HEK293 (cell line): ENCODE results near the gene NUDT6.

Experiments used
- CTCF ChIA-PET: fragments of 350-600 bp; formaldehyde crosslinking; extraction: SDS; loops from one replicate; lab custom pipeline; 2021; ENCODE audit warnings: antibody characterized with exemption; lab: Yijun Ruan, JAX
- POLR2A ChIA-PET: fragments of 300-600 bp; formaldehyde crosslinking; extraction: SDS; loops from one replicate; lab custom pipeline; 2020; ENCODE audit warnings: antibody characterized with exemption, inconsistent platforms; lab: Yijun Ruan, JAX
- H3K27ac ChIP-seq: fragments of 200-500 bp; sonication (Bioruptor generic); 2 replicates; pipeline ENCODE4 v1.5.1; 2014; ENCODE audit warnings: low read depth, low read length, control low read depth, inconsistent platforms; ENCODE audit errors: extremely low read depth
- H3K36me3 ChIP-seq, 2 experiments: fragments of 200-500 bp in 1 of 2; sonication (Bioruptor generic) in 1 of 2; 1 replicate in 1 of 2; 2 replicates in 1 of 2; pipeline ENCODE4 v1.5.1; 2014 to 2017; ENCODE audit warnings: inconsistent platforms in 2 of 2, low read length in 2 of 2; ENCODE audit not compliant: control insufficient read depth in 2 of 2, insufficient read depth in 1 of 2
- H3K4me1 ChIP-seq: fragments of 200-500 bp; sonication (Bioruptor generic); 2 replicates; pipeline ENCODE4 v1.5.1; 2014; ENCODE audit warnings: mild to moderate bottlenecking, low read length, inconsistent platforms; ENCODE audit not compliant: control insufficient read depth, insufficient read depth
- H3K4me3 ChIP-seq: 2 replicates; pipeline ENCODE4 v1.5.1; 2011; ENCODE audit warnings: low read depth, mild to moderate bottlenecking, control low read depth, low read length, moderate library complexity
- H3K9me3 ChIP-seq: fragments of 200-500 bp; sonication (Bioruptor generic); 2 replicates; pipeline ENCODE4 v1.5.1; 2014; ENCODE audit warnings: low read depth, low read length, inconsistent platforms; ENCODE audit not compliant: control insufficient read depth, insufficient read depth
- INSM2 ChIP-seq: fragments of 450-650 bp; formaldehyde crosslinking; IDR thresholded peaks from 2 replicates; pipeline ENCODE4 v1.5.1; 2016; ENCODE audit warnings: missing biosample characterization, missing genetic modification characterization
- KLF7 ChIP-seq: fragments of 450-650 bp; formaldehyde crosslinking; IDR thresholded peaks from 2 replicates; pipeline ENCODE4 v1.5.1; 2016; ENCODE audit warnings: missing biosample characterization, missing genetic modification characterization, borderline replicate concordance
- MEIS1 ChIP-seq: sonication (generic); formaldehyde crosslinking; IDR thresholded peaks from 2 replicates; pipeline ENCODE4 v1.8.1; 2022; ENCODE audit warnings: missing genetic modification reagents, mild to moderate bottlenecking, borderline replicate concordance
- PATZ1 ChIP-seq: fragments of 450-650 bp; formaldehyde crosslinking; IDR thresholded peaks from 2 replicates; pipeline ENCODE4 v1.5.1; 2016; ENCODE audit warnings: missing biosample characterization, missing genetic modification characterization
- SALL2 ChIP-seq: fragments of 450-650 bp; formaldehyde crosslinking; IDR thresholded peaks from 2 replicates; pipeline ENCODE4 v1.5.0; 2017; ENCODE audit warnings: missing biosample characterization, mild to moderate bottlenecking, missing genetic modification characterization, borderline replicate concordance
- ZFHX2 ChIP-seq: fragments of 450-650 bp; formaldehyde crosslinking; conservative IDR thresholded peaks from 2 replicates; pipeline ENCODE4 v1.5.1; 2016; ENCODE audit warnings: missing biosample characterization, missing genetic modification characterization
- ZNF2 ChIP-seq: fragments of 450-650 bp; formaldehyde crosslinking; IDR thresholded peaks from 2 replicates; pipeline ENCODE4 v1.5.1; 2016; ENCODE audit warnings: missing biosample characterization, missing genetic modification characterization
- ZNF423 ChIP-seq: fragments of 450-650 bp; formaldehyde crosslinking; IDR thresholded peaks from 2 replicates; pipeline ENCODE4 v1.5.1; 2016; ENCODE audit warnings: missing biosample characterization, missing genetic modification characterization
- ZNF518A ChIP-seq: fragments of 450-650 bp; formaldehyde crosslinking; conservative IDR thresholded peaks from 2 replicates; pipeline ENCODE4 v1.5.1; 2016; ENCODE audit warnings: low read depth, missing biosample characterization, missing genetic modification characterization
- ZNF664 ChIP-seq: fragments of 450-650 bp; formaldehyde crosslinking; IDR thresholded peaks from 2 replicates; pipeline ENCODE4 v1.5.1; 2016; ENCODE audit warnings: missing biosample characterization, missing genetic modification characterization
- ZNF677 ChIP-seq: fragments of 450-650 bp; IDR thresholded peaks from 2 replicates; pipeline ENCODE4 v1.5.0; 2018; ENCODE audit warnings: missing biosample characterization, mild to moderate bottlenecking, missing genetic modification characterization, moderate library complexity
- ZNF704 ChIP-seq: fragments of 450-650 bp; formaldehyde crosslinking; IDR thresholded peaks from 2 replicates; pipeline ENCODE4 v1.5.1; 2016; ENCODE audit warnings: missing biosample characterization, missing genetic modification characterization
- TF ChIP-seq, protein P1 (sequence below): fragments of 450-650 bp; formaldehyde crosslinking; IDR thresholded peaks from 2 replicates; pipeline ENCODE4 v1.5.1; 2017; ENCODE audit warnings: missing biosample characterization, missing genetic modification characterization
- TF ChIP-seq, protein P2 (sequence below): fragments of 450-650 bp; formaldehyde crosslinking; IDR thresholded peaks from 2 replicates; pipeline ENCODE4 v1.5.1; 2017; ENCODE audit warnings: missing biosample characterization, missing genetic modification characterization
- TF ChIP-seq, protein P3 (sequence below): fragments of 450-650 bp; formaldehyde crosslinking; IDR thresholded peaks from 2 replicates; pipeline ENCODE4 v1.5.1; 2017; ENCODE audit warnings: missing biosample characterization, missing genetic modification characterization

The NUDT6 gene

GRCh38 chr4:122959441-122959840 is 37.0 kb upstream of the NUDT6 start:
- Histone ChIP-seq H3K4me3 (no peak overlapping the region), H3K4me1 (no peaks in the 10 kb centered on the region), H3K36me3 (peaks cover 0 to 7% of the 10 kb centered on the region in 2 experiments; a peak in 1 of 3 replicates), H3K9me3 (no peaks in the 10 kb centered on the region), H3K27ac (no peak overlapping the region)
- ChIA-PET POLR2A (no interaction called here), CTCF (no interaction called here)
- TF ChIP-seq, protein P1, sequence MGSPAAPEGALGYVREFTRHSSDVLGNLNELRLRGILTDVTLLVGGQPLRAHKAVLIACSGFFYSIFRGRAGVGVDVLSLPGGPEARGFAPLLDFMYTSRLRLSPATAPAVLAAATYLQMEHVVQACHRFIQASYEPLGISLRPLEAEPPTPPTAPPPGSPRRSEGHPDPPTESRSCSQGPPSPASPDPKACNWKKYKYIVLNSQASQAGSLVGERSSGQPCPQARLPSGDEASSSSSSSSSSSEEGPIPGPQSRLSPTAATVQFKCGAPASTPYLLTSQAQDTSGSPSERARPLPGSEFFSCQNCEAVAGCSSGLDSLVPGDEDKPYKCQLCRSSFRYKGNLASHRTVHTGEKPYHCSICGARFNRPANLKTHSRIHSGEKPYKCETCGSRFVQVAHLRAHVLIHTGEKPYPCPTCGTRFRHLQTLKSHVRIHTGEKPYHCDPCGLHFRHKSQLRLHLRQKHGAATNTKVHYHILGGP (tag by site-specific recombination), result no peak
- TF ChIP-seq, protein P2, sequence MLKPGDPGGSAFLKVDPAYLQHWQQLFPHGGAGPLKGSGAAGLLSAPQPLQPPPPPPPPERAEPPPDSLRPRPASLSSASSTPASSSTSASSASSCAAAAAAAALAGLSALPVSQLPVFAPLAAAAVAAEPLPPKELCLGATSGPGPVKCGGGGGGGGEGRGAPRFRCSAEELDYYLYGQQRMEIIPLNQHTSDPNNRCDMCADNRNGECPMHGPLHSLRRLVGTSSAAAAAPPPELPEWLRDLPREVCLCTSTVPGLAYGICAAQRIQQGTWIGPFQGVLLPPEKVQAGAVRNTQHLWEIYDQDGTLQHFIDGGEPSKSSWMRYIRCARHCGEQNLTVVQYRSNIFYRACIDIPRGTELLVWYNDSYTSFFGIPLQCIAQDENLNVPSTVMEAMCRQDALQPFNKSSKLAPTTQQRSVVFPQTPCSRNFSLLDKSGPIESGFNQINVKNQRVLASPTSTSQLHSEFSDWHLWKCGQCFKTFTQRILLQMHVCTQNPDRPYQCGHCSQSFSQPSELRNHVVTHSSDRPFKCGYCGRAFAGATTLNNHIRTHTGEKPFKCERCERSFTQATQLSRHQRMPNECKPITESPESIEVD (tag by site-specific recombination), result no peak
- TF ChIP-seq, protein P3, sequence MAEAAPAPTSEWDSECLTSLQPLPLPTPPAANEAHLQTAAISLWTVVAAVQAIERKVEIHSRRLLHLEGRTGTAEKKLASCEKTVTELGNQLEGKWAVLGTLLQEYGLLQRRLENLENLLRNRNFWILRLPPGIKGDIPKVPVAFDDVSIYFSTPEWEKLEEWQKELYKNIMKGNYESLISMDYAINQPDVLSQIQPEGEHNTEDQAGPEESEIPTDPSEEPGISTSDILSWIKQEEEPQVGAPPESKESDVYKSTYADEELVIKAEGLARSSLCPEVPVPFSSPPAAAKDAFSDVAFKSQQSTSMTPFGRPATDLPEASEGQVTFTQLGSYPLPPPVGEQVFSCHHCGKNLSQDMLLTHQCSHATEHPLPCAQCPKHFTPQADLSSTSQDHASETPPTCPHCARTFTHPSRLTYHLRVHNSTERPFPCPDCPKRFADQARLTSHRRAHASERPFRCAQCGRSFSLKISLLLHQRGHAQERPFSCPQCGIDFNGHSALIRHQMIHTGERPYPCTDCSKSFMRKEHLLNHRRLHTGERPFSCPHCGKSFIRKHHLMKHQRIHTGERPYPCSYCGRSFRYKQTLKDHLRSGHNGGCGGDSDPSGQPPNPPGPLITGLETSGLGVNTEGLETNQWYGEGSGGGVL, result no peak

- ChIA-PET CTCF (interaction anchor here (0.5 kb wide), 1 partner anchor 26 kb away, joined by 4 read pairs; no protein-coding TSS in a partner anchor), POLR2A (no interaction called here)
- Histone ChIP-seq H3K4me1 (no peaks in the 10 kb centered on the region), H3K9me3 (no peaks in the 10 kb centered on the region), H3K4me3 (no peak overlapping the region), H3K36me3 (peaks cover 0 to 16% of the 10 kb centered on the region in 2 experiments; a peak in 1 of 3 replicates), H3K27ac (no peak overlapping the region)
- no peak for TF ChIP-seq MEIS1 (CRISPR knock-in tag)
- no peak for TF ChIP-seq ZFHX2
- no peak for TF ChIP-seq KLF7 (tag by site-specific recombination)
- TF ChIP-seq ZNF704 (tag by site-specific recombination), result no peak
- TF ChIP-seq ZNF518A (tag by site-specific recombination), result no peak
Measured at GRCh38 chr4:122958505-122958904, 36.1 kb upstream of the NUDT6 start.

DNA sequence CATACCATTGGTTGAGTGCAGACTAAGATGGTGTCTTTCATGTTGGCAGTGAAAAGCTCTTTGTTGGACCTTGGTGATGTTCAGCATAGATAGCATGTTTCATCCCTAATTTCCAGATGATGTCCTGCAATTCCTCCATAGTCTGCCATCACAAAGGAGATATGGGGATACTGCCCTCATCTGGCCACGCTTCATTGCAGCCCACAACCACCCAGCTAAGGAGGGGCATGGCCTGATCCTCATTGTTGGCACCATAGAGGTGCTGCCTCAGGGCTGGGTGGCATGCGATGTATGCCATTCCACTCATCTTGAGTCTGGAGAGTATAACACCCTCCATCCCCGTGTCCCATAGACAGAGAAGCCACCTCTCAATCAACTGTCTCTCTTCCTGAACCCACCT is 31.5 kb upstream of the NUDT6 start:
- CTCF ChIA-PET, result interaction anchor here (0.6 to 1.0 kb wide), 2 partner anchors 23 to 1328 kb away, joined by 3 to 4 read pairs; no protein-coding TSS in a partner anchor
- H3K9me3 ChIP-seq, result no peaks in the 10 kb centered on the region
- no peak for TF ChIP-seq ZNF664
- no peak for TF ChIP-seq ZNF2 (tag by site-specific recombination)
- no peak for TF ChIP-seq ZNF677 (tag by site-specific recombination)
- TF ChIP-seq PATZ1, result no peak
- TF ChIP-seq ZNF423 (tag by site-specific recombination), result no peak
- no peak for TF ChIP-seq SALL2 (tag by site-specific recombination)
- no peak for TF ChIP-seq INSM2 (tag by site-specific recombination)
- TF ChIP-seq MEIS1 (CRISPR knock-in tag), result no peak

More for the DNA sequence above, 31.5 kb upstream of the NUDT6 start:
- Histone ChIP-seq H3K4me1 (no peaks in the 10 kb centered on the region), H3K36me3 (peaks cover 0 to 57% of the 10 kb centered on the region in 2 experiments; a peak in 1 of 3 replicates), H3K4me3 (no peak overlapping the region), H3K27ac (no peak overlapping the region)
- POLR2A ChIA-PET, result no interaction called here
